Central memory CD8-positive, alpha-beta T cell (primary cell): Measurements from ENCODE around the gene RCBTB2.

Experiments
- ATAC-seq: fragments of 150-1000 bp; cut with Tn5 transposase; replicated peaks from 2 replicates; pipeline ENCODE4 v1.10.0; 2022; ENCODE audit warnings: mild to moderate bottlenecking, moderate FRiP score, moderate number of reproducible peaks; ENCODE audit not compliant: poor library complexity, severe bottlenecking; ENCODE audit errors: extremely low read depth
- DNase-seq, 2 donors: peaks; one replicate each; pipeline ENCODE4 v3.0.0; 2021; ENCODE audit warnings: low spot score in 2 of 2
- H3K27ac Mint-ChIP-seq: one replicate; pipeline ENCODE4 v1.8.0; 2022; ENCODE audit warnings: low read depth, mild to moderate bottlenecking, moderate library complexity, mixed read lengths
- H3K27me3 Mint-ChIP-seq: one replicate; pipeline ENCODE4 v1.8.0; 2022; ENCODE audit warnings: mixed read lengths
- H3K36me3 Mint-ChIP-seq: one replicate; pipeline ENCODE4 v1.8.0; 2022; ENCODE audit warnings: mild to moderate bottlenecking, moderate library complexity, mixed read lengths; ENCODE audit not compliant: insufficient read depth
- H3K4me1 Mint-ChIP-seq: one replicate; pipeline ENCODE4 v1.8.0; 2022; ENCODE audit warnings: mixed read lengths
- H3K4me3 Mint-ChIP-seq: one replicate; pipeline ENCODE4 v1.8.0; 2022; ENCODE audit warnings: mild to moderate bottlenecking, moderate library complexity, mixed read lengths
- H3K9me3 Mint-ChIP-seq: one replicate; pipeline ENCODE4 v1.8.0; 2022; ENCODE audit warnings: mixed read lengths

The RCBTB2 gene

DNA sequence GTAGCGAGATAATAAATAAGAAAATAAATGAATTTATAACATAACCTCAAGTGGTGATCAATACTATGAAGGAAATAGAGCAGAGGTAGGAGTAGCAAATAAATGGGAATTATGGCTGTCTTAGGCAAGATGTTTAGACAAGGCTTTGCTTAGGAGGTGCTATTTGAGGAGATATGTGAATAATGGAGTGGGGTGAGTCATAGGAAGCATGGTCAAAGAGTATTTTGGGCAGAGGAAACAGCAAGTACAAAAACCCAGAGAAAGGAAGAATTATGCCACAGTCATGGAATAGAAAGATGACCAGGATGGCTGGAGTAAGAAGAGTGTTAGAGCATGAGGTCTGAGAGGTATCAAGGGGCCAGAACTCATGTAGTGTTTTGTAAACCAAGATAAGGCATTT is 86.4 kb downstream of the RCBTB2 start:
- Mint-ChIP-seq H3K27me3 (no peaks in the 10 kb centered on the region), H3K27ac (no peak overlapping the region), H3K36me3 (peaks cover 2% of the 10 kb centered on the region), H3K9me3 (peaks cover 6% of the 10 kb centered on the region), H3K4me3 (no peak overlapping the region), H3K4me1 (peaks cover 17% of the 10 kb centered on the region)
- ATAC-seq (no peak), DNase-seq (no peak)

DNA sequence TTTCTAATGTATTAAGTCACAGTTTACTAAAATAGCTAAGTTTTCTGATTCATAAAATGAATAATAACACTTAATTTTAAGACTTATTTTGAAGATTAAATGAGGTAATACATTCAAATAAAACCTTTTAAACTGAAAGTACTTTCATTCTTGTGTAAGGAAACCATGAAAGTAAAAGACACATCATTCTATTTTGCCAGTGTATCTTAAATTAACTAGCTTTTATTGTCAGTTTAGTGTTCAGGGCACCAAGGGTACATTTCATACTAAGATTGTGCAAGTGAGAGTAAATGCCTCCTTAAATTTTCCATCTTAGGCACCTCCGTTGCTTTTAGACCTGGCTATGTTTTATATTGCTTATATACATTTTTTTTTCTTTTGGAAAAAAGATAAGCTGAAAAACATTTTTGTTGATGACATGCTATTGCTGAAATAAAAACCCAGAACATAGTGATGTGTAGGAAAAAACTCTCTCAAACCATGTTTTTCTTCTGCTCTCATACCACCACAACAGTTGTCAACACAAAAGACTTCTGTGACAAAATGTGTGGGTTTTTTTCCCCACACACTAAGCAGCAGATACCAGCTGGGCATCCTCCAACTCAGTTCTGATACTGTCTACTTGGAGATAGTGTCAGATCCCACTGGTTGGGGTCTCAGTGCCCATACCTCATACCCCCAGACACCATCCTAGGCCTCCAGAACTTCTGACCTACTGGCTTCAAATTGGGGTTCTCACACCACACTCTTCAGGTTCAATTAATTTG is 89.3 kb downstream of the RCBTB2 start:
- Mint-ChIP-seq H3K4me3 (no peak overlapping the region), H3K27ac (peak overlapping the region; percentile 64), H3K27me3 (no peaks in the 10 kb centered on the region), H3K9me3 (no peaks in the 10 kb centered on the region), H3K36me3 (no peaks in the 10 kb centered on the region), H3K4me1 (peaks cover 12% of the 10 kb centered on the region)
- DNase-seq (no peak), ATAC-seq (no peak)
